HepG2 (cell line): ENCODE data around the gene C19orf73.

ENCODE experiments used
- JUN ChIP-seq: sonication (generic); formaldehyde crosslinking; IDR thresholded peaks from 2 replicates; pipeline ENCODE4 v1.4.0; 2020; ENCODE audit warnings: mild to moderate bottlenecking, missing genetic modification reagents
- MLX ChIP-seq: IDR thresholded peaks from 2 replicates; pipeline ENCODE4 v1.6.1; 2016

- no peak for TF ChIP-seq MLX
- TF ChIP-seq JUN (CRISPR knock-in tag), result no peak
These were observed 36.9 kb upstream of the C19orf73 start for GRCh38 chr19:49155820-49156346.
